HepG2 (cell line): Measurements from ENCODE around the gene MYLK3. TPM values are rescaled to one million over a fixed set of nuclear protein-coding genes. Genes with fewer than 3 reads are reported as not detected.

Experiments used
- CBX2 ChIP-seq, 2 experiments: fragments of 200-600 bp in 1 of 2; sonication (generic); formaldehyde crosslinking in 1 of 2; IDR thresholded peaks; 2 replicates each; pipeline versions ENCODE4 v1.7.0 to v1.8.1; 2018 to 2022; ENCODE audit warnings: low read depth in 2 of 2, low read length in 1 of 2, mild to moderate bottlenecking in 1 of 2, missing genetic modification reagents in 1 of 2
- FOXO1 ChIP-seq: sonication (generic); formaldehyde crosslinking; IDR thresholded peaks from 2 replicates; pipeline ENCODE4 v1.4.0; 2020; ENCODE audit warnings: missing genetic modification reagents
- SP1 ChIP-seq, 2 experiments: fragments of 450-650 bp in 1 of 2; sonication (generic) in 1 of 2; formaldehyde crosslinking in 1 of 2; IDR thresholded peaks; 2 replicates each; pipeline versions ENCODE4 v1.4.0 to v1.6.1; 2016 to 2020; ENCODE audit warnings: missing genetic modification reagents in 1 of 2
- SPEN ChIP-seq: sonication (generic); formaldehyde crosslinking; IDR thresholded peaks from 2 replicates; pipeline ENCODE4 v1.5.1; 2020; ENCODE audit warnings: low read depth, mild to moderate bottlenecking, missing genetic modification reagents
- TEAD3 ChIP-seq: optimal IDR thresholded peaks from 2 replicates; pipeline ENCODE3; 2016; ENCODE audit warnings: borderline replicate concordance
- ZNF121 ChIP-seq: sonication (generic); formaldehyde crosslinking; IDR thresholded peaks from 2 replicates; pipeline ENCODE4 v1.5.0; 2020; ENCODE audit warnings: mild to moderate bottlenecking, missing genetic modification reagents
- polyA plus RNA-seq, 8 experiments: library from polyadenylated mRNA; depleted of rRNA in 3 of 8; stranded (reverse) in 7 of 8; unstranded in 1 of 8; fragments of >200 nt; fragmentation: Illumina TruSeq in 4 of 8; extraction: Trizol in 4 of 8; gene quantifications; 2 replicates each; pipeline versions ENCODE4 v1.2.1 to v1.2.3, GENCODE V29; 2011 to 2016; ENCODE audit warnings: low read depth in 4 of 8, missing spikeins in 1 of 8, mixed read lengths in 1 of 8; ENCODE audit not compliant: insufficient read depth in 1 of 8
- total RNA-seq, 5 experiments: library from RNA; depleted of rRNA; stranded (reverse); fragments of >200 nt; fragmentation: Illumina TruSeq; extraction: Trizol; gene quantifications; 2 replicates each; pipeline ENCODE4 v1.2.3, GENCODE V29; 2016; ENCODE audit warnings: low read depth in 1 of 5
- TF ChIP-seq, protein P1 (sequence below): sonication (generic); formaldehyde crosslinking; IDR thresholded peaks from 2 replicates; pipeline ENCODE4 v1.4.0; 2020; ENCODE audit warnings: mild to moderate bottlenecking, missing genetic modification reagents
- TF ChIP-seq, protein P2 (sequence below): IDR thresholded peaks from 2 replicates; pipeline ENCODE4 v1.6.1; 2016; ENCODE audit warnings: missing compliant biosample characterization, missing genetic modification reagents, borderline replicate concordance
- TF ChIP-seq, protein P3 (sequence below): sonication (generic); formaldehyde crosslinking; IDR thresholded peaks from 2 replicates; pipeline ENCODE4 v1.9.0; 2021; ENCODE audit warnings: mild to moderate bottlenecking, missing genetic modification reagents
- TF ChIP-seq, protein P4 (sequence below): sonication (generic); formaldehyde crosslinking; IDR thresholded peaks from 2 replicates; pipeline ENCODE4 v1.4.0; 2020; ENCODE audit warnings: low read depth, mild to moderate bottlenecking, missing genetic modification reagents
- TF ChIP-seq, protein P5 (sequence below): sonication (generic); formaldehyde crosslinking; conservative IDR thresholded peaks from 2 replicates; pipeline ENCODE4 v1.8.0; 2022; ENCODE audit warnings: low read depth, missing genetic modification reagents
- TF ChIP-seq, protein P6 (sequence below): sonication (generic); formaldehyde crosslinking; IDR thresholded peaks from 2 replicates; pipeline ENCODE4 v1.5.0; 2020; ENCODE audit warnings: missing genetic modification reagents

Gene MYLK3
- total and polyA plus RNA-seq, 2 of the 13 experiments (the other 11 are each of a cell fraction or from before 2014, with no cell fraction given): 0.04 to 0.18 TPM

DNA sequence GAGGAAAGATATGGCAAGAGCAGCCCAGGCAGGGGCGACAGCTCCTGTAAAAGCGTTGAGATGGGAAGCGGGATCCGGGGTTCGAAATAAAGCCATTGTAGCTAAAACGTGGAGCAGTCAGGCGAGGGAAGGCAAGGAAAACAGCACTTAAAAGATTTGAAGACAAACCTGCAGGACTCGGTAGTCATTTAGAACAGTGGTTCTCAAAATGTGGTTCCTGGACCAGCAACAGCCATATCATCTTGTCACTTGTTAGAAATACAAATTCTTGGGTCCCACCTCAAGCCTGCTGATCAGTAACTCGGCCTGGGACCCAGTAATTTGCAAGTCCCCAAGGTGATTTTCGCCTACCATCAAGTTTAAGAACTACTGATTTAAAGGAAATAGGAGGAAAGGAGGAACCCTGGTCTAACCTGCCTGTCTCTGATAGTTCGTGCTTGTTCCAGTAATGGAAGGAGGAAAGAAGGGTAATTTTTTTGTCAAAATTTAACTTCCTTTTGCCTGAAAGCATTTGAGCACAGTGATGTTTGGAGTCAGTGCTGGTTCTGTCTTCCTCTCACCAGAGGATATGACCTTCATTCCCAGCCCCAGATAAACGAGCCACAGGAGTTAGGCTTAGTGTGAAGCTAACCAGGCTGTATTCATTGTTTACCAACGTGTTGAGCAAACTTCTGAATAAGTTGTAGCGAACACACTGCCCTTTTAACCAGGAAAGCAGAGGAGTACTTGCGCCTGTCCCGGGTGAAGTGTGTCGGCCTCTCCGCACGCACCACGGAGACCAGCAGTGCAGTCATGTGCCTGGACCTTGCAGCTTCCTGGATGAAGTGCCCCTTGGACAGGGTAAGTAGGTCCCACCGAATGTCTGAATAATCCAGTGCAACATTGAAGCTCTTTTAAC is 57.6 kb downstream of the MYLK3 start (continued):
- TF ChIP-seq TEAD3 (CRISPR knock-in tag) (peak; percentile 42), SPEN (CRISPR knock-in tag) (peak; percentile 14; the same call in 1 of the 2 replicates), SP1 (IDR thresholded peaks at IDR 0.05) (no peak), SP1 (CRISPR knock-in tag; IDR thresholded peaks at IDR 0.05) (no peak), FOXO1 (CRISPR knock-in tag) (peak; percentile 51; the same call in 1 of the 2 replicates), ZNF121 (CRISPR knock-in tag) (peak; percentile 80), CBX2 (IDR thresholded peaks at IDR 0.05; ENCODE audit: low read depth, low read length) (no peak), CBX2 (CRISPR knock-in tag; IDR thresholded peaks at IDR 0.05; ENCODE audit: low read depth) (no peak)
- TF ChIP-seq, protein P1, sequence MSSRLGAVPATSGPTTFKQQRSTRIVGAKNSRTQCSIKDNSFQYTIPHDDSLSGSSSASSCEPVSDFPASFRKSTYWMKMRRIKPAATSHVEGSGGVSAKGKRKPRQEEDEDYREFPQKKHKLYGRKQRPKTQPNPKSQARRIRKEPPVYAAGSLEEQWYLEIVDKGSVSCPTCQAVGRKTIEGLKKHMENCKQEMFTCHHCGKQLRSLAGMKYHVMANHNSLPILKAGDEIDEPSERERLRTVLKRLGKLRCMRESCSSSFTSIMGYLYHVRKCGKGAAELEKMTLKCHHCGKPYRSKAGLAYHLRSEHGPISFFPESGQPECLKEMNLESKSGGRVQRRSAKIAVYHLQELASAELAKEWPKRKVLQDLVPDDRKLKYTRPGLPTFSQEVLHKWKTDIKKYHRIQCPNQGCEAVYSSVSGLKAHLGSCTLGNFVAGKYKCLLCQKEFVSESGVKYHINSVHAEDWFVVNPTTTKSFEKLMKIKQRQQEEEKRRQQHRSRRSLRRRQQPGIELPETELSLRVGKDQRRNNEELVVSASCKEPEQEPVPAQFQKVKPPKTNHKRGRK: peak; percentile 62; the same call in 1 of the 2 replicates
- TF ChIP-seq, protein P2, sequence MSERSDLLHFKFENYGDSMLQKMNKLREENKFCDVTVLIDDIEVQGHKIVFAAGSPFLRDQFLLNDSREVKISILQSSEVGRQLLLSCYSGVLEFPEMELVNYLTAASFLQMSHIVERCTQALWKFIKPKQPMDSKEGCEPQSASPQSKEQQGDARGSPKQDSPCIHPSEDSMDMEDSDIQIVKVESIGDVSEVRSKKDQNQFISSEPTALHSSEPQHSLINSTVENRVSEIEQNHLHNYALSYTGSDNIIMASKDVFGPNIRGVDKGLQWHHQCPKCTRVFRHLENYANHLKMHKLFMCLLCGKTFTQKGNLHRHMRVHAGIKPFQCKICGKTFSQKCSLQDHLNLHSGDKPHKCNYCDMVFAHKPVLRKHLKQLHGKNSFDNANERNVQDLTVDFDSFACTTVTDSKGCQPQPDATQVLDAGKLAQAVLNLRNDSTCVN (CRISPR knock-in tag): 0 out of 2 replicates have a peak, but pooled peaks have one; percentile 44
- TF ChIP-seq, protein P3, sequence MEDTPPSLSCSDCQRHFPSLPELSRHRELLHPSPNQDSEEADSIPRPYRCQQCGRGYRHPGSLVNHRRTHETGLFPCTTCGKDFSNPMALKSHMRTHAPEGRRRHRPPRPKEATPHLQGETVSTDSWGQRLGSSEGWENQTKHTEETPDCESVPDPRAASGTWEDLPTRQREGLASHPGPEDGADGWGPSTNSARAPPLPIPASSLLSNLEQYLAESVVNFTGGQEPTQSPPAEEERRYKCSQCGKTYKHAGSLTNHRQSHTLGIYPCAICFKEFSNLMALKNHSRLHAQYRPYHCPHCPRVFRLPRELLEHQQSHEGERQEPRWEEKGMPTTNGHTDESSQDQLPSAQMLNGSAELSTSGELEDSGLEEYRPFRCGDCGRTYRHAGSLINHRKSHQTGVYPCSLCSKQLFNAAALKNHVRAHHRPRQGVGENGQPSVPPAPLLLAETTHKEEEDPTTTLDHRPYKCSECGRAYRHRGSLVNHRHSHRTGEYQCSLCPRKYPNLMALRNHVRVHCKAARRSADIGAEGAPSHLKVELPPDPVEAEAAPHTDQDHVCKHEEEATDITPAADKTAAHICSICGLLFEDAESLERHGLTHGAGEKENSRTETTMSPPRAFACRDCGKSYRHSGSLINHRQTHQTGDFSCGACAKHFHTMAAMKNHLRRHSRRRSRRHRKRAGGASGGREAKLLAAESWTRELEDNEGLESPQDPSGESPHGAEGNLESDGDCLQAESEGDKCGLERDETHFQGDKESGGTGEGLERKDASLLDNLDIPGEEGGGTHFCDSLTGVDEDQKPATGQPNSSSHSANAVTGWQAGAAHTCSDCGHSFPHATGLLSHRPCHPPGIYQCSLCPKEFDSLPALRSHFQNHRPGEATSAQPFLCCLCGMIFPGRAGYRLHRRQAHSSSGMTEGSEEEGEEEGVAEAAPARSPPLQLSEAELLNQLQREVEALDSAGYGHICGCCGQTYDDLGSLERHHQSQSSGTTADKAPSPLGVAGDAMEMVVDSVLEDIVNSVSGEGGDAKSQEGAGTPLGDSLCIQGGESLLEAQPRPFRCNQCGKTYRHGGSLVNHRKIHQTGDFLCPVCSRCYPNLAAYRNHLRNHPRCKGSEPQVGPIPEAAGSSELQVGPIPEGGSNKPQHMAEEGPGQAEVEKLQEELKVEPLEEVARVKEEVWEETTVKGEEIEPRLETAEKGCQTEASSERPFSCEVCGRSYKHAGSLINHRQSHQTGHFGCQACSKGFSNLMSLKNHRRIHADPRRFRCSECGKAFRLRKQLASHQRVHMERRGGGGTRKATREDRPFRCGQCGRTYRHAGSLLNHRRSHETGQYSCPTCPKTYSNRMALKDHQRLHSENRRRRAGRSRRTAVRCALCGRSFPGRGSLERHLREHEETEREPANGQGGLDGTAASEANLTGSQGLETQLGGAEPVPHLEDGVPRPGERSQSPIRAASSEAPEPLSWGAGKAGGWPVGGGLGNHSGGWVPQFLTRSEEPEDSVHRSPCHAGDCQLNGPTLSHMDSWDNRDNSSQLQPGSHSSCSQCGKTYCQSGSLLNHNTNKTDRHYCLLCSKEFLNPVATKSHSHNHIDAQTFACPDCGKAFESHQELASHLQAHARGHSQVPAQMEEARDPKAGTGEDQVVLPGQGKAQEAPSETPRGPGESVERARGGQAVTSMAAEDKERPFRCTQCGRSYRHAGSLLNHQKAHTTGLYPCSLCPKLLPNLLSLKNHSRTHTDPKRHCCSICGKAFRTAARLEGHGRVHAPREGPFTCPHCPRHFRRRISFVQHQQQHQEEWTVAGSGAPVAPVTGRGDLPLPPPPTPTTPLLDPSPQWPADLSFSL (CRISPR knock-in tag): peak; percentile 76; the same call in 1 of the 2 replicates
- TF ChIP-seq, protein P4, sequence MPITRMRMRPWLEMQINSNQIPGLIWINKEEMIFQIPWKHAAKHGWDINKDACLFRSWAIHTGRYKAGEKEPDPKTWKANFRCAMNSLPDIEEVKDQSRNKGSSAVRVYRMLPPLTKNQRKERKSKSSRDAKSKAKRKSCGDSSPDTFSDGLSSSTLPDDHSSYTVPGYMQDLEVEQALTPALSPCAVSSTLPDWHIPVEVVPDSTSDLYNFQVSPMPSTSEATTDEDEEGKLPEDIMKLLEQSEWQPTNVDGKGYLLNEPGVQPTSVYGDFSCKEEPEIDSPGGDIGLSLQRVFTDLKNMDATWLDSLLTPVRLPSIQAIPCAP: no peak
- TF ChIP-seq, protein P5, sequence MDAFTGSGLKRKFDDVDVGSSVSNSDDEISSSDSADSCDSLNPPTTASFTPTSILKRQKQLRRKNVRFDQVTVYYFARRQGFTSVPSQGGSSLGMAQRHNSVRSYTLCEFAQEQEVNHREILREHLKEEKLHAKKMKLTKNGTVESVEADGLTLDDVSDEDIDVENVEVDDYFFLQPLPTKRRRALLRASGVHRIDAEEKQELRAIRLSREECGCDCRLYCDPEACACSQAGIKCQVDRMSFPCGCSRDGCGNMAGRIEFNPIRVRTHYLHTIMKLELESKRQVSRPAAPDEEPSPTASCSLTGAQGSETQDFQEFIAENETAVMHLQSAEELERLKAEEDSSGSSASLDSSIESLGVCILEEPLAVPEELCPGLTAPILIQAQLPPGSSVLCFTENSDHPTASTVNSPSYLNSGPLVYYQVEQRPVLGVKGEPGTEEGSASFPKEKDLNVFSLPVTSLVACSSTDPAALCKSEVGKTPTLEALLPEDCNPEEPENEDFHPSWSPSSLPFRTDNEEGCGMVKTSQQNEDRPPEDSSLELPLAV (CRISPR knock-in tag): no peak
- TF ChIP-seq, protein P6, sequence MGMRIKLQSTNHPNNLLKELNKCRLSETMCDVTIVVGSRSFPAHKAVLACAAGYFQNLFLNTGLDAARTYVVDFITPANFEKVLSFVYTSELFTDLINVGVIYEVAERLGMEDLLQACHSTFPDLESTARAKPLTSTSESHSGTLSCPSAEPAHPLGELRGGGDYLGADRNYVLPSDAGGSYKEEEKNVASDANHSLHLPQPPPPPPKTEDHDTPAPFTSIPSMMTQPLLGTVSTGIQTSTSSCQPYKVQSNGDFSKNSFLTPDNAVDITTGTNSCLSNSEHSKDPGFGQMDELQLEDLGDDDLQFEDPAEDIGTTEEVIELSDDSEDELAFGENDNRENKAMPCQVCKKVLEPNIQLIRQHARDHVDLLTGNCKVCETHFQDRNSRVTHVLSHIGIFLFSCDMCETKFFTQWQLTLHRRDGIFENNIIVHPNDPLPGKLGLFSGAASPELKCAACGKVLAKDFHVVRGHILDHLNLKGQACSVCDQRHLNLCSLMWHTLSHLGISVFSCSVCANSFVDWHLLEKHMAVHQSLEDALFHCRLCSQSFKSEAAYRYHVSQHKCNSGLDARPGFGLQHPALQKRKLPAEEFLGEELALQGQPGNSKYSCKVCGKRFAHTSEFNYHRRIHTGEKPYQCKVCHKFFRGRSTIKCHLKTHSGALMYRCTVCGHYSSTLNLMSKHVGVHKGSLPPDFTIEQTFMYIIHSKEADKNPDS (CRISPR knock-in tag): no peak; the same call in 1 of the 2 replicates
